Fibroblast of gingiva (primary cell): ENCODE results near the gene NCK1.
A peak's percentile ranks its signal among the peaks of the same experiment; 100 is the strongest.
"Not testable (repeated sequence)": the region's sequence is repeated elsewhere in the genome, so short reads cannot be mapped to it uniquely, and the experiment has no call there.

ENCODE experiments used
- DNase-seq: peaks from one replicate; pipeline ENCODE4 v3.0.0-alpha.2; 2011; ENCODE audit warnings: low read depth

Gene NCK1

DNA sequence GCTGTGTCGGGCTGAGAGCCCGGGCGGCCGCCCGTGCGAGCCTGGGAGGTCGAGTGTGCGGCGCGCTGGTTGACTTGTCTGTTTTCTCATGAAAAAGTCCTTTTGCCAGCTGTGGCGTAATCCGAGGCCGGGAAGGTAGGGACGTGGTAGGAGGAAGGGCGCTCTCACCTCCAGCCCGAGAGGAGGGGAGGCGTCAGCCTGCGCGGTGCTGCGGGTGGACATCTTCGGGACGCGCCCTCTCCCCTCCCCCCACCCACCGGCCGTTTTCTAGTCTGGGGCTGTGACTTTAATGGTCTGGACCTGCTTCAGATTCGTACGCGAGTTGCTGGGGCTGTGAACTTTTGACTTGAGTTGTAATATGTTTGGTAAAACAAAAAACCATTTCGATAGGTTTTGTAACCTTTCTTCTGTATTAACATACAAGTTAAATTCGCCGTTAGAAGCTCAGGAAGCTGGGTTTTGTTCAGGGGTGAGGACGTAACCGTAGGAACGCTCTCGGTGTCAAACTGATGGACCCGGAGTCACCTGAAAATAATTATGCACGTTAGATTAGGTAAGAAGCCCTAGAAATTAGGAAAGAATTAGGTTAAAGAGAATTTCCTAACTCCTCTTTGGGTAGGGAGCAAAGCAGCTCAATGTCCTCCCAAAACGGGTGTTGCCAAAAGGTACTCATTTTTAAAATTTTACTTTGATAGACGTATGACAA, 762 bp downstream of the NCK1 start:
- DNase-seq = peak; percentile 44

GRCh38 chr3:136869282-136869681, 7.3 kb downstream of the NCK1 start:
- DNase-seq = no peak

GRCh38 chr3:136872258-136872657, 10.2 kb downstream of the NCK1 start:
- not testable (repeated sequence) for DNase-seq

DNA sequence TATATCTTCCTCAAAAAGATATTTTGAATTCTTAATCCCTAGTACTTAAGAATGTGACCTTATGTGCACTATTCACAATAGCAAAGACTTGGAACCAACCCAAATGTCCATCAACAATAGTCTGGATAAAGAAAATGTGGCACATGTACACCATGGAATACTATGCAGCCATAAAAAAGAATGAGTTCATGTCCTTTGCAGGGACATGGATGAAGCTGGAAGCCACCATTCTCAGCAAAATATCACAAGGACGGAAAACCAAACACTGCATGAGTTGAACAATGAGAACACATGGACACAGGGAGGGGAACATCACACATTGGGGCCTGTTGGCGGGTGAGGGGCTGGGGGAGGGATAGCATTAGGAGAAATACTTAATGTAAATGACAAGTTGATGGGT, 17.5 kb downstream of the NCK1 start:
- not testable (repeated sequence) for DNase-seq

- DNase-seq = no peak
Measured at GRCh38 chr3:136882571-136882970, 20.6 kb downstream of the NCK1 start.

GRCh38 chr3:136883967-136884720, 22.1 kb downstream of the NCK1 start:
- DNase-seq = no peak

GRCh38 chr3:136885357-136886213, 23.6 kb downstream of the NCK1 start:
- DNase-seq = no peak

DNA sequence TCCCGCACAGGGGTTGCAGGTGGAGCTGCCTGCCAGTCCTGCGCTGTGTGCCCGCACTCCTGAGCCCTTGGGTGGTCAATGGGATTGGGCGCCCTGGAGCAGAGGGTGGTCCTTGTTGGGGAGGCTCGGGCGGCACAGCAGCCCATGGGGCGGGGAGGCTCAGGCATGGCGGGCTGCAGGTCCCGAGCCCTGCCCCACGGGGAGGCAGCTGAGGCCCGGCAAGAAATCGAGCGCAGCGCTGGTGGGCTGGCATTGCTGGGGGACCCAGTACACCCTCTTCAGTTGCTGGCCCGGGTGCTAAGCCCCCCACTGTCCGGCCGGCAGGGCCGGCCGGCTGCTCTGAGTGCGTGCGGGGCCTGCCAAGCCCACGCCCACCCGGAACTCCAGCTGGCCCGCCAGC, 27.9 kb downstream of the NCK1 start:
- DNase-seq = no peak

DNA sequence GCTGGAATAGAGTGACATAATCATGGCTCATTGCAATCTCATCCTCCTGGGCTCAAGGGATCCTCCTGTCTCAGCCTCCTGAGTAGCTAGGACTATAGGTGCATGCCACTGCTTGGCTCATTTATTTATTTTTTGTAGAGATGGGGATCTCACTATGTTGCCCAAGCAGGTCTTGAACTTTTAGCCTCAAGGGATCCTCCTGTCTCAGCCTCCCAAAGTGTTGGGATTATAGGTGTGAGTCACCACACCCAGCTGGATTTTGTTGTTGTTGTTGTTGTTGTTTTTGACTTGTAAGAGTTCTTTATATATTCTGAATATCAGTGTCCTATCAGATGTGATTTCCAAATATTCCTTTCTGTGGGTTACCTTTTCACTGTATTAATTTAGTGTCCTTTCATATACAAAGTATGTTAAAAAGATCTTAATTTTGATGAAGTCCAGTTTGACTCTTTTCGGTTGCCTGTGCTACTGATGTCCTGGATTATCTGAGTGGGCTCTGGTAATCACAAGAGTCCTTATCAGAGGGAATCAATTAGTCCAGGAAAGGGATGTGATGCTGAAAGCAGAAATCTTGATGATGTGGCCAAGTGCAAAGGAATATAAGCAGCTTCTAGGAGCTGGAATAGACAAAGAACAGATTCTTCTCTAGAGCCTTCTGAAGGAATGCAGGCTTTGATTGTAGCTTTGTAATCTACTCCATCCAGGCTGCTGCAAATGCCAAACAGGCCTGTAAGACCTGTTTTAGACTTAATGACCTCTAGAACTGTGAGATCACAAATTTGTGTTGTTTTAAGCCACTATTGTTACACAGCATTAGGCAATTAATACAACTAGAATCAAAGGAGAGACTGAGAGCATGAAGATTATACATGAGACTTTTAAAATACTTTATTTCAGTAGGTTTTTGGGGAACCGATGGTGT, 30.2 kb downstream of the NCK1 start:
- no peak for DNase-seq

DNA sequence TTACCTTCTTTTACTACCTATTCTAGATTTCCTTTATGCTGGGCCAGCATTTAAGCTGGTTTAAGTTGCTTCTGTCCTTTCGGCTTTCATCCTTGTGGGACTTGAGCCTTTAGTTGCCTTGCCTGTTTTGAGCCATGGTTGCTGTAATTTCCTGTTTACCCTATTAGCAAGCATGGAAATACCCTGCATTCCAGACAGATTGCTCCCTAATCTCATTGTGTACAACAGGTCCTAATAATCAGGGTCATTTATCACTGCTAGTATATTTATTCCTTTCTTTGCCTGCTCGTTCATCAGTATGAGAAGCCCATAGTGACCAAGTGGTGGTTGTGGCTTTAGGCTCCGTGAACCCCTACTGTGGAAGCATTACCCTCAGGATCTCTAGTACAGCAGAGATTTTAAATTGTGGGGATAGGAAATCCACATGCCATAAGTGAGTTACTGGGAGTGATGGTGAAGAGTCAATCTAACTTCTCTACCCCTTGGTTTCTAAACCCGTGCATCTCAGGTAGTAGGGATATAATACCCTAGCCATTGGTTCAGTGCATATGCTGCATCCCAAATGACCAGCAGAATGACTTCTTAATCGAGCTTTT, 31.9 kb downstream of the NCK1 start:
- peak; percentile 56 for DNase-seq

DNA sequence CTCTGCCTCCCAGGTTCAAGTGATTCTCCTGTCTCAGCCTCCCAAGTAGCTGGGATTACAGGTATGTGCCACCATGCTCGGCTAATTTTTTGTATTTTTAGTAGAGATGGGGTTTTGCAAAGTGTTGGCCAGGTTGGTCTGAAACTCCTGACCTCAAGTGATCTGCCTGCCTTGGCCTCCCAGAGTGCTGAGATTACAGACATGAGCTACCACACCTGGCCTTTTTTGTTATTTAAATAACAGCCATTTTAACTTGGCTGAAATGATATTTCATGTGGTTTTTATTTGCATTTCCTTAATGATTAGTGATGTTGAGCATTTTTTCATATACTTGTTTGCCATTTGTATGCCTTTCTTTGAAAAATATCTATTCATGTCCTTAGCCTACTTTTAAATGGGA, 35.2 kb downstream of the NCK1 start:
- not testable (repeated sequence) for DNase-seq

DNA sequence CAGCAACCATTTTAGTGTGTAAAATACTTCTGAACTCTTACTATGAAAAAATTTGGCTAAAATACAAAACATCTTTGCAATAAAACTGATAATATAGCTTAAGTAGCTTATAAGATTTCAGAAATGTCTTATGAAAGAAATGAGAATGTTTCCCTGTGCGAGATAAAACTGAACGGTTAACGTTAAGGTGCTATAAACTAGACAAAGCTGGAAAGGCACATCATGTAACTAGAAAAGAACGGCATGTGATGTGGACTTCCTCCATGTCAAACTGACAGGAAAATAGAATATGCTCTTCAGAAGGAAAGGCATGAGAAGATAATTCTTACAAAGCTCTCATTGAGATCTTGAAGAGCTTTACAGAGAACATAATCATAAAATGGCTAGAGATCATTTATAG, 36.5 kb downstream of the NCK1 start:
- no peak for DNase-seq

- DNase-seq = no peak
Measured at GRCh38 chr3:136898954-136899353, 36.9 kb downstream of the NCK1 start.

- no peak for DNase-seq
Measured at GRCh38 chr3:136899622-136900158, 37.7 kb downstream of the NCK1 start.

GRCh38 chr3:136900694-136901093, 38.7 kb downstream of the NCK1 start:
- not testable (repeated sequence) for DNase-seq

GRCh38 chr3:136901391-136901790, 39.4 kb downstream of the NCK1 start:
- DNase-seq = no peak

GRCh38 chr3:136902530-136902929, 40.5 kb downstream of the NCK1 start:
- not testable (repeated sequence) for DNase-seq

DNA sequence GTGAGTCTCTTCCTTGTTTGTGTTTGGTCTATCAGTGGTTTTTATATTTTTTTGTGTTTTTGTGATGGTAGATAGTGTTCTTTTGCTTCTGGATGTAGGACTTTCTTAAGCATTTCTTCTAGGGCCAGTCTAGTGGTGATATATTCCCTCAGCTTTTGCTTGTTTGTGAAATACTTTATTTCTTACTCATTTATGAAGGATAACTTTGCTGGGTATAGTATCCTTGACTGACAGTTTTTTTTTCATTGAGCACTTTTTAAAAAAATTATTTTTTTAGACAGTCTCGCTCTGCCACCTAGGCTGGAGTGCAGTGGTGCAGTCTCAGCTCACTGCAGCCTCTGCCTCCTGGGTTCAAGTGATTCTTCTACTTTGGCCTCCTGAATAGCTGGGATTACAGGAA, 41.9 kb downstream of the NCK1 start:
- no peak for DNase-seq

- DNase-seq = no peak
Measured at GRCh38 chr3:136904746-136905145, 42.7 kb downstream of the NCK1 start.

DNA sequence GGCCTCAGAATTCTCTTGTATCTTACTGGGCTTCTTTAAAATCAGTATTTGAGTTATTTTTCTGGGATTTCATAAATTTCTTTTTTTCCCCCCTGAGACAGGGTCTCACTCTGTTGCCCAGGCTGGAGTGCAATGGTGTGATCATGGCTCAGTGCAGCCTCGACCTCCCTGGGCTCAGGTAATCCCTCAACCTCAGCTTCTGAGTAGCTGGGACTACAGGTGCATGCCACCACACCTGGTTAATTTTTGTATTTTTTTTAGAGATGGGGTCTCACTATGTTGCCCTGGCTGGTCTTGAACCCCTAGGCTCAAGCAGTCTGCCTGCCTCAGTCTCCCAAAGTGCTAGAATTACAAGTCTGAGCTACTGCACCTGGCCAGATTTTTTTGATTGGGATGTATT, 43.5 kb downstream of the NCK1 start:
- DNase-seq = no peak

- no peak for DNase-seq
Measured at GRCh38 chr3:136906725-136907124, 44.7 kb downstream of the NCK1 start.
